HL-60 (cell line): ENCODE results near the gene ZNF740.

Experiments
- DNase-seq, 2 experiments: peaks; one replicate each; pipeline ENCODE4 v3.0.0-alpha.2; 2010 to 2020; ENCODE audit warnings: low read depth in 1 of 2, low spot score in 1 of 2
- H3K27ac ChIP-seq: fragments of 250-450 bp; sonication (Bioruptor Pico); replicated peaks from 2 replicates; pipeline ENCODE4 v1.5.1; 2020; ENCODE audit warnings: mild to moderate bottlenecking, moderate library complexity
- H3K27me3 ChIP-seq: fragments of 250-450 bp; sonication (Bioruptor Pico); 2 replicates; pipeline ENCODE4 v1.5.1; 2021; ENCODE audit warnings: mild to moderate bottlenecking, moderate library complexity; ENCODE audit not compliant: insufficient read depth, poor library complexity, severe bottlenecking
- H3K4me3 ChIP-seq: replicated peaks from 2 replicates; pipeline ENCODE4 v1.5.1; 2011; ENCODE audit warnings: mild to moderate bottlenecking, control low read depth, low read length; ENCODE audit not compliant: insufficient read depth
- GABPA ChIP-seq: IDR thresholded peaks from 2 replicates; pipeline ENCODE4 v1.6.1; 2012; ENCODE audit warnings: low read depth
- POLR2AphosphoS5 ChIP-seq: IDR thresholded peaks from 2 replicates; pipeline ENCODE4 v1.6.1; 2012; ENCODE audit warnings: low read depth
- SPI1 ChIP-seq: IDR thresholded peaks from 2 replicates; pipeline ENCODE4 v1.6.1; 2012; ENCODE audit warnings: low read depth, mild to moderate bottlenecking, borderline replicate concordance
- TF ChIP-seq, protein P1 (sequence below): IDR thresholded peaks from 2 replicates; pipeline ENCODE4 v1.6.1; 2012; ENCODE audit warnings: low read depth; ENCODE audit not compliant: insufficient replicate concordance
- TF ChIP-seq, protein P2 (sequence below): IDR thresholded peaks from one replicate; pipeline ENCODE4 v1.5.1; 2011; ENCODE audit warnings: low read length, control low read depth, inconsistent platforms; ENCODE audit not compliant: insufficient read depth

ZNF740 gene

DNA sequence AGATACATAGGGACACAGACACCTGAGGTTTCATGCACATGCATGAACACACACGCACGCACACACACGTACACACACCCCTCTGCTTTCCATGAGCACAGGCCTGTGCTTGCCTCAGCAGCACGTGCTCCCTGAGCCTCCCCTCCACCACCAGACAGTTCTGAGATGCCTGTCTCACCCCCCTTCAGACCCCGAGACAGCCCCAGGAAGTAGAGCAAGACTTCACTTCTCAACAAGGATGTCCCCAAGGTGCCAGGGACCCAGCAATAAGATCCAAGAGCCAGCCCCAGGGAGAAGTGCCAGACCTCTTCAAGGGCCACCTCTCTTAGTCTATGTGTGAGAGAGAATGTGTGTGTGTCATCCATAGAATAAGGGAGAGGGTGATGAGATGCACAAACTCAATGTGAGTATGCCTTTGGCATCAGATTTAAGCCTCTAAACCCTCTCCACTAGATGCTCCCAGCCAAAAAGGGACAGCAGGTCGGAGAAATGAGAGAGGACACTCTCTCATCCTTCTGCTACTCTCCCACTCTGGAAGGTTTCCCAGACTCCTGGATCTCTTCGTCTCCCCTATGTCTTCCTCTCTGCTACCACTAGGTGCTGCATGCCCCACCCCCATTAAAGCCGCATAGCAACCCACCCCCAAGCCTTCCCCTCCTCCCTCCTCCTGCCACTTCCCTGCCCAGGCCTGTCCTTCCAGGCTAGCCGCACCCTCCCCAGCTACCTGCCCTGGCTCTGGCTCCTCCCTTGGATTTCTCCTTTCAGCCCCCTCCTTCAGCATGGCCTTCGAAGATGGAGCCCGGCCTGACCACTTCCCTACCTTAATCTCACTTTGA, 43.8 kb downstream of the ZNF740 start:
- Histone ChIP-seq H3K27me3 (no peaks in the 10 kb centered on the region), H3K4me3 (no peak overlapping the region), H3K27ac (no peak overlapping the region)
- TF ChIP-seq, protein P1, sequence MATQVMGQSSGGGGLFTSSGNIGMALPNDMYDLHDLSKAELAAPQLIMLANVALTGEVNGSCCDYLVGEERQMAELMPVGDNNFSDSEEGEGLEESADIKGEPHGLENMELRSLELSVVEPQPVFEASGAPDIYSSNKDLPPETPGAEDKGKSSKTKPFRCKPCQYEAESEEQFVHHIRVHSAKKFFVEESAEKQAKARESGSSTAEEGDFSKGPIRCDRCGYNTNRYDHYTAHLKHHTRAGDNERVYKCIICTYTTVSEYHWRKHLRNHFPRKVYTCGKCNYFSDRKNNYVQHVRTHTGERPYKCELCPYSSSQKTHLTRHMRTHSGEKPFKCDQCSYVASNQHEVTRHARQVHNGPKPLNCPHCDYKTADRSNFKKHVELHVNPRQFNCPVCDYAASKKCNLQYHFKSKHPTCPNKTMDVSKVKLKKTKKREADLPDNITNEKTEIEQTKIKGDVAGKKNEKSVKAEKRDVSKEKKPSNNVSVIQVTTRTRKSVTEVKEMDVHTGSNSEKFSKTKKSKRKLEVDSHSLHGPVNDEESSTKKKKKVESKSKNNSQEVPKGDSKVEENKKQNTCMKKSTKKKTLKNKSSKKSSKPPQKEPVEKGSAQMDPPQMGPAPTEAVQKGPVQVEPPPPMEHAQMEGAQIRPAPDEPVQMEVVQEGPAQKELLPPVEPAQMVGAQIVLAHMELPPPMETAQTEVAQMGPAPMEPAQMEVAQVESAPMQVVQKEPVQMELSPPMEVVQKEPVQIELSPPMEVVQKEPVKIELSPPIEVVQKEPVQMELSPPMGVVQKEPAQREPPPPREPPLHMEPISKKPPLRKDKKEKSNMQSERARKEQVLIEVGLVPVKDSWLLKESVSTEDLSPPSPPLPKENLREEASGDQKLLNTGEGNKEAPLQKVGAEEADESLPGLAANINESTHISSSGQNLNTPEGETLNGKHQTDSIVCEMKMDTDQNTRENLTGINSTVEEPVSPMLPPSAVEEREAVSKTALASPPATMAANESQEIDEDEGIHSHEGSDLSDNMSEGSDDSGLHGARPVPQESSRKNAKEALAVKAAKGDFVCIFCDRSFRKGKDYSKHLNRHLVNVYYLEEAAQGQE: no peak
- TF ChIP-seq GABPA: no peak
- TF ChIP-seq SPI1: no peak
- DNase-seq: no peak

DNA sequence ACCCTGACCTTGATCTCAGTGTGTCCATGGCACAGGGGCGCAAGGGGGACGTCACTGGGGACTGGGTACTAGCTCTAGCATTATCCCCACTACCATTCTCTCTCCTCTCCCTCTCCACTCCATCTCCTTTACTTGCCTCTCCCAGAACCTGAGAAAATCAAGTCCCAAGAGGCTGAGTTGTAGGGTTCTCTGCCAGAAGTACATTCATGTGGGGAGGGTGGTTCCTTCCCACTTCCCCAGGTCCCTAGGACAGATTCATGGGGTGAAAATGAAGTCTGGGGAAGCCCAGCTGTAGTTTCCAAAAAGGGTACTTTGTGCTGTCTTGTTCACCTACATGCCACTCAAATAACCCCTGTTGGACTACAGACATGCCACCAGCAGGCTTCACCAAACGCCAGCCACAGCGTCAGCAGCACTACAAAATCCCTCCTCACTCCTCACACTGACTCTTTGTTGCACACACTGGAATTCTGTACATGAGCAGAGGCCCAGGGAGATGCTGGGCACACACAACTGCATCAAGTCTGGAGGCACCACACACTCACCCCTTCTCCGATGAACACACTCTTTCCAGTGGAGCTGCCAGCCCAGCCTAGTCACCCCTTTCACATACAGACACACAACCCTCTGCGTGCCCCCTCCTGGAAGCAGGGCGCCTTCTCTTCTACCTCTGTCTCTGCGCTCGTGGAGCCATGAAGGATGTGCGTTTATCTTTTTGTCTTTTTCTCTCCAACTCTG, 44.5 kb downstream of the ZNF740 start:
- Histone ChIP-seq H3K4me3 (no peak overlapping the region), H3K27me3 (no peaks in the 10 kb centered on the region), H3K27ac (no peak overlapping the region)
- no peak for DNase-seq
- TF ChIP-seq GABPA: no peak
- TF ChIP-seq, protein P2, sequence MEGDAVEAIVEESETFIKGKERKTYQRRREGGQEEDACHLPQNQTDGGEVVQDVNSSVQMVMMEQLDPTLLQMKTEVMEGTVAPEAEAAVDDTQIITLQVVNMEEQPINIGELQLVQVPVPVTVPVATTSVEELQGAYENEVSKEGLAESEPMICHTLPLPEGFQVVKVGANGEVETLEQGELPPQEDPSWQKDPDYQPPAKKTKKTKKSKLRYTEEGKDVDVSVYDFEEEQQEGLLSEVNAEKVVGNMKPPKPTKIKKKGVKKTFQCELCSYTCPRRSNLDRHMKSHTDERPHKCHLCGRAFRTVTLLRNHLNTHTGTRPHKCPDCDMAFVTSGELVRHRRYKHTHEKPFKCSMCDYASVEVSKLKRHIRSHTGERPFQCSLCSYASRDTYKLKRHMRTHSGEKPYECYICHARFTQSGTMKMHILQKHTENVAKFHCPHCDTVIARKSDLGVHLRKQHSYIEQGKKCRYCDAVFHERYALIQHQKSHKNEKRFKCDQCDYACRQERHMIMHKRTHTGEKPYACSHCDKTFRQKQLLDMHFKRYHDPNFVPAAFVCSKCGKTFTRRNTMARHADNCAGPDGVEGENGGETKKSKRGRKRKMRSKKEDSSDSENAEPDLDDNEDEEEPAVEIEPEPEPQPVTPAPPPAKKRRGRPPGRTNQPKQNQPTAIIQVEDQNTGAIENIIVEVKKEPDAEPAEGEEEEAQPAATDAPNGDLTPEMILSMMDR: no peak
- TF ChIP-seq, protein P1: no peak
- TF ChIP-seq SPI1: no peak
- no peak for TF ChIP-seq POLR2AphosphoS5

DNA sequence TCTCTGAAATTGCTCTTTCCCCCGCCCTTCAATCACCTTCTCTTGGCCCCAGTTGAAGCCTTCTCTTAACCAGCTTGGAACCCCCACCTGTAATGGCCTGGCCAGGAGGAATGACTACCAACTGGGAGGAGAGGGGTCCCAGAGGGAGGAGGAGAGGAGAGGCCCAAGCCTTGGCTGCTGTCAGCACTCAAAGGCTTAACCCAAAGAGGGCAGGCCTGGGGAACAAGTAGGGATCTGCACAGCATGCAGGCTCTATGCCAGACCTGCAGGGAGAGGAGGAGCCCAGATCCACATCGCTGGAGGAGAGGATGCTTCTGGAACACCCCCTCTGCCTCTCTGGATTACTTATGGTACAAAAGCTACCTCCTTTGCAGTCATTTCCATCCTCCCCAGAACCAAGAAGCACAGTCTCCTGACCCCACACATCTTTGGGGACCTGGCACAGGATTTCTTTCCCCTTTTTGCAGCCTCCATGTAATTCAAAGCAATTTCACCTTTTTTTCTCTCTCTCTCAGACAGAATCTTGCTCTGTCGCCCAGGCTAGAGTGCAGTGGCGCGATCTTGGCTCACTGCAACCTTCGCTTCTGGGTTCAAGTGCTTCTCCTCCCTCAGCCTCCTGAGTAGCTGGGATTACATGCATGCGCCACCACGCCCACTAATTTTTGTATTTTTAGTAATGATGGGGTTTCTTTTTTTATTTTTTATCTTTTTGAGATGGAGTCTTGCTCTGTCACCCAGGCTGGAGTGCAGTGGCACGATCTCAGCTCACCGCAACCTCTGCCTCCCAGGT, 45.3 kb downstream of the ZNF740 start:
- no peaks in the 10 kb centered on the region for H3K27me3 ChIP-seq
- no peak overlapping the region for H3K4me3 ChIP-seq
- no peak overlapping the region for H3K27ac ChIP-seq
- no peak for DNase-seq
- TF ChIP-seq GABPA (no peak), POLR2AphosphoS5 (no peak), SPI1 (no peak)
- TF ChIP-seq, protein P2: no peak
- TF ChIP-seq, protein P1: no peak
